Fibroblast of lung (primary cell): ENCODE data around the gene CDH4. TPM values are rescaled to one million over a fixed set of nuclear protein-coding genes. Genes with fewer than 3 reads are reported as not detected.

Experiments
- DNase-seq, 2 donors: peaks; one replicate each; pipeline versions ENCODE4 v3.0.0 to v3.0.0-alpha.2; 2010; ENCODE audit warnings: low read depth in 2 of 2
- H2AFZ ChIP-seq: 2 replicates; pipeline ENCODE4 v1.5.1; 2012; ENCODE audit warnings: low read length, control low read depth, inconsistent platforms
- H3K27ac ChIP-seq: 2 replicates; pipeline ENCODE4 v1.5.1; 2011; ENCODE audit warnings: low read length, control low read depth; ENCODE audit not compliant: insufficient read depth
- H3K27me3 ChIP-seq: 2 replicates; pipeline ENCODE4 v1.5.1; 2011; ENCODE audit warnings: mild to moderate bottlenecking, low read length; ENCODE audit not compliant: control insufficient read depth, insufficient read depth
- H3K36me3 ChIP-seq: 2 replicates; pipeline ENCODE4 v1.5.1; 2011; ENCODE audit warnings: low read length; ENCODE audit not compliant: control insufficient read depth, insufficient read depth
- H3K4me1 ChIP-seq: 2 replicates; pipeline ENCODE4 v1.5.1; 2011; ENCODE audit warnings: low read length; ENCODE audit not compliant: control insufficient read depth, insufficient read depth; ENCODE audit errors: extremely low read depth
- H3K4me2 ChIP-seq: 2 replicates; pipeline ENCODE4 v1.5.1; 2011; ENCODE audit warnings: low read length, control low read depth; ENCODE audit not compliant: insufficient read depth; ENCODE audit errors: extremely low read depth
- H3K4me3 ChIP-seq, 4 experiments: fragments of 200-600 bp in 1 of 4; sonication (generic) in 1 of 4; replicated peaks in 1 of 4; 2 replicates each; pipeline ENCODE4 v1.5.1; 2011 to 2016; ENCODE audit warnings: low read length in 4 of 4, low read depth in 3 of 4, mild to moderate bottlenecking in 3 of 4, control low read depth in 2 of 4, inconsistent platforms in 1 of 4, mixed read lengths in 1 of 4; ENCODE audit not compliant: insufficient read depth in 1 of 4; ENCODE audit errors: control extremely low read depth in 1 of 4
- H3K79me2 ChIP-seq: 2 replicates; pipeline ENCODE4 v1.5.1; 2012; ENCODE audit warnings: mild to moderate bottlenecking, low read length, inconsistent platforms; ENCODE audit not compliant: control insufficient read depth, insufficient read depth
- H3K9ac ChIP-seq: 2 replicates; pipeline ENCODE4 v1.5.1; 2011; ENCODE audit warnings: mild to moderate bottlenecking, low read length, control low read depth; ENCODE audit not compliant: insufficient read depth
- H3K9me3 ChIP-seq: 2 replicates; pipeline ENCODE4 v1.5.1; 2012; ENCODE audit warnings: low read depth, low read length; ENCODE audit not compliant: control insufficient read depth, insufficient read depth
- H4K20me1 ChIP-seq: 2 replicates; pipeline ENCODE4 v1.5.1; 2011; ENCODE audit warnings: low read length; ENCODE audit not compliant: control insufficient read depth, insufficient read depth; ENCODE audit errors: extremely low read depth
- CTCF ChIP-seq, 2 donors: IDR thresholded peaks in 1 of 2; conservative IDR thresholded peaks in 1 of 2; 1 replicate in 1 of 2; 2 replicates in 1 of 2; pipeline ENCODE4 v1.5.1; 2011 to 2012; ENCODE audit warnings: low read length in 2 of 2, control low read depth in 1 of 2, inconsistent platforms in 1 of 2, low read depth in 1 of 2, mild to moderate bottlenecking in 1 of 2
- EZH2 ChIP-seq: IDR thresholded peaks from 2 replicates; pipeline ENCODE4 v1.5.1; 2012; ENCODE audit warnings: low read length, control low read depth, mild to moderate bottlenecking; ENCODE audit errors: missing control alignments
- polyA plus RNA-seq, 2 donors: library from polyadenylated mRNA; depleted of rRNA in 1 of 2; stranded (reverse) in 1 of 2; unstranded in 1 of 2; fragments of >200 nt; gene quantifications; 2 replicates each; pipeline ENCODE4 v1.2.1, GENCODE V29; 2011 to 2012; ENCODE audit warnings: missing spikeins in 1 of 2
- total RNA-seq: library from RNA; depleted of rRNA; stranded (reverse); fragments of >200 nt; gene quantifications from 2 replicates; pipeline ENCODE4 v1.2.1, GENCODE V29; 2014

Gene CDH4
- total and polyA plus RNA-seq, 2 donors (not counting 1 experiment from before 2014, with no cell fraction given): 4.8 to 6.8 TPM

GRCh38 chr20:61773926-61774587 lies 522.0 kb downstream of the CDH4 start:
- H4K20me1 ChIP-seq: no peaks in the 10 kb centered on the region
- H3K9ac ChIP-seq: no peak overlapping the region
- no peak overlapping the region for H3K4me2 ChIP-seq
- H3K9me3 ChIP-seq: no peaks in the 10 kb centered on the region
- no peaks in the 10 kb centered on the region for H3K36me3 ChIP-seq
- DNase-seq: no peak
- no peaks in the 10 kb centered on the region for H3K4me1 ChIP-seq
- H2AFZ ChIP-seq: no peak overlapping the region
- no peaks in the 10 kb centered on the region for H3K27me3 ChIP-seq
- H3K4me3 ChIP-seq: no peak overlapping the region
- no peaks in the 10 kb centered on the region for H3K79me2 ChIP-seq
- no peak overlapping the region for H3K27ac ChIP-seq
- TF ChIP-seq EZH2: no peak
- TF ChIP-seq CTCF (conservative IDR thresholded peaks at IDR 0.05 in 1 of 2, IDR thresholded peaks at IDR 0.05 in 1 of 2; ENCODE audit: low read depth in 1 of 2, low read length in 2 of 2): no peak

- no peaks in the 10 kb centered on the region for H3K9me3 ChIP-seq
- no peaks in the 10 kb centered on the region for H3K79me2 ChIP-seq
- no peaks in the 10 kb centered on the region for H3K27me3 ChIP-seq
- H3K4me3 ChIP-seq: no peak overlapping the region
- H3K27ac ChIP-seq: no peak overlapping the region
- H3K4me2 ChIP-seq: no peak overlapping the region
- no peaks in the 10 kb centered on the region for H3K4me1 ChIP-seq
- H3K36me3 ChIP-seq: no peaks in the 10 kb centered on the region
- no peak overlapping the region for H3K9ac ChIP-seq
- DNase-seq: no peak
- H2AFZ ChIP-seq: no peak overlapping the region
- TF ChIP-seq CTCF (conservative IDR thresholded peaks at IDR 0.05 in 1 of 2, IDR thresholded peaks at IDR 0.05 in 1 of 2; ENCODE audit: low read depth in 1 of 2, low read length in 2 of 2) (no peak), EZH2 (no peak)
- no peaks in the 10 kb centered on the region for H4K20me1 ChIP-seq
Observed at GRCh38 chr20:61775423-61775822, 523.4 kb downstream of the CDH4 start.

- no peaks in the 10 kb centered on the region for H3K79me2 ChIP-seq
- no peak overlapping the region for H2AFZ ChIP-seq
- no peaks in the 10 kb centered on the region for H3K9me3 ChIP-seq
- no peaks in the 10 kb centered on the region for H4K20me1 ChIP-seq
- no peak for DNase-seq
- no peak overlapping the region for H3K4me3 ChIP-seq
- no peak overlapping the region for H3K9ac ChIP-seq
- no peaks in the 10 kb centered on the region for H3K27me3 ChIP-seq
- H3K36me3 ChIP-seq: no peaks in the 10 kb centered on the region
- TF ChIP-seq CTCF (conservative IDR thresholded peaks at IDR 0.05 in 1 of 2, IDR thresholded peaks at IDR 0.05 in 1 of 2; ENCODE audit: low read depth in 1 of 2, low read length in 2 of 2) (no peak), EZH2 (no peak)
- no peak overlapping the region for H3K27ac ChIP-seq
- no peak overlapping the region for H3K4me2 ChIP-seq
- H3K4me1 ChIP-seq: no peaks in the 10 kb centered on the region
Observed at GRCh38 chr20:61776491-61777075, 524.5 kb downstream of the CDH4 start.
